Vagina (tissue), 2 donors: ENCODE measurements around the gene NPPA. TPM values are rescaled to one million over a fixed set of nuclear protein-coding genes. Genes with fewer than 3 reads are reported as not detected.

Experiments
- DNase-seq, 2 donors: peaks; one replicate each; pipeline ENCODE4 v3.0.0-alpha.2; 2017; ENCODE audit errors: extremely low spot score in 2 of 2
- H3K27ac ChIP-seq: fragments of 200-600 bp; sonication (generic); one replicate; pipeline ENCODE4 v1.5.1; 2019
- H3K27me3 ChIP-seq: fragments of 200-600 bp; sonication (generic); one replicate; pipeline ENCODE4 v1.5.1; 2019
- H3K36me3 ChIP-seq, 2 donors: fragments of 200-600 bp; sonication (generic); one replicate each; pipeline ENCODE4 v1.5.1; 2017 to 2019
- H3K4me1 ChIP-seq: fragments of 200-600 bp; sonication (generic); one replicate; pipeline ENCODE4 v1.5.1; 2019
- H3K4me3 ChIP-seq, 2 donors: fragments of 200-600 bp; sonication (generic); 1 replicate in 1 of 2; 2 replicates in 1 of 2; pipeline ENCODE4 v1.5.1; 2016 to 2019
- H3K9me3 ChIP-seq: fragments of 200-600 bp; sonication (generic); one replicate; pipeline ENCODE4 v1.5.1; 2019
- CTCF ChIP-seq, 3 experiments: fragments of 450-650 bp in 2 of 3; fragments of 200-600 bp in 1 of 3; sonication (generic) in 1 of 3; IDR thresholded peaks; one replicate each; pipeline ENCODE4 v1.5.1; 2017 to 2019; ENCODE audit warnings: antibody characterized with exemption in 3 of 3, mild to moderate bottlenecking in 2 of 3, moderate library complexity in 2 of 3
- POLR2A ChIP-seq, 2 donors: fragments of 450-650 bp; IDR thresholded peaks; one replicate each; pipeline ENCODE4 v1.6.1; 2017; ENCODE audit warnings: antibody characterized with exemption in 2 of 2, mild to moderate bottlenecking in 2 of 2, moderate library complexity in 2 of 2
- POLR2AphosphoS5 ChIP-seq, 2 donors: sonication (generic); formaldehyde crosslinking; IDR thresholded peaks; one replicate each; pipeline ENCODE4 v1.9.0; 2017; ENCODE audit warnings: antibody characterized with exemption in 2 of 2, mild to moderate bottlenecking in 2 of 2, low read depth in 1 of 2; ENCODE audit not compliant: insufficient read depth in 1 of 2
- intact Hi-C: fragments of 100-400 bp; cut with DNase I; formaldehyde crosslinking; loops from one replicate; pipeline ENCODE4 v1.15.1; 2023
- total RNA-seq: library from RNA; depleted of rRNA; stranded (reverse); fragments of >200 nt; gene quantifications from one replicate; pipeline ENCODE4 v1.2.3, GENCODE V29; 2016

The NPPA gene
- total RNA-seq, 1 donor from 2014 or later = not detected

GRCh38 chr1:11858613-11858967 is 11.0 kb upstream of the NPPA start, which contains the start of gene NPPB:
TSS of gene NPPB (minus strand) at chr1:11858945. CDS start at chr1:11858833, 112 bp downstream.
- DNase-seq = no peak
- intact Hi-C loops = no loop called here
- no peak within 1 kb of the TSS for H3K27ac ChIP-seq
- no peaks in the 10 kb centered on the region for H3K27me3 ChIP-seq
- no peaks in the 10 kb centered on the region for H3K4me1 ChIP-seq
- H3K9me3 ChIP-seq = no peaks in the 10 kb centered on the region
- no peak within 1 kb of the TSS for H3K4me3 ChIP-seq
- H3K36me3 ChIP-seq = no peaks in the 10 kb centered on the region
- TF ChIP-seq POLR2AphosphoS5 (IDR thresholded peaks at IDR 0.05; ENCODE audit: insufficient read depth in 1 of 2, low read depth in 1 of 2) (no peak), POLR2A (IDR thresholded peaks at IDR 0.05) (no peak), CTCF (IDR thresholded peaks at IDR 0.05) (no peak)

DNA sequence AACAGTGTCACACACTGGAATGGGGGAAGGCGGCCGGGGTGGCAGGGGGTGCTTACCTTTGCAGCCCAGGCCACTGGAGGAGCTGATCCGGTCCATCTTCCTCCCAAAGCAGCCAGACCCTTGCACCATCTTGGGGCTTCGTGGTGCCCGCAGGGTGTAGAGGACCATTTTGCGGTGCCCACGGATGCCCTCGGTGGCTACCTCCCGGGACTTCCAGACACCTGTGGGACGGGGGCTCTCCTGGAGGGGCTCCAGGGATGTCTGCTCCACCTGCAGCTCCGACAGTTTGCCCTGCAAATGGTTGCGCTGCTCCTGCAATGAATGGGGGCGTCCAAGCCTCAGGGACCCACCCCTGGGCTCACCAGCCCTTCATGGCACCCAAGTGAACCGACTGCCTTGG is 10.6 kb upstream of the NPPA start:
- H3K27me3 ChIP-seq = no peaks in the 10 kb centered on the region

DNA sequence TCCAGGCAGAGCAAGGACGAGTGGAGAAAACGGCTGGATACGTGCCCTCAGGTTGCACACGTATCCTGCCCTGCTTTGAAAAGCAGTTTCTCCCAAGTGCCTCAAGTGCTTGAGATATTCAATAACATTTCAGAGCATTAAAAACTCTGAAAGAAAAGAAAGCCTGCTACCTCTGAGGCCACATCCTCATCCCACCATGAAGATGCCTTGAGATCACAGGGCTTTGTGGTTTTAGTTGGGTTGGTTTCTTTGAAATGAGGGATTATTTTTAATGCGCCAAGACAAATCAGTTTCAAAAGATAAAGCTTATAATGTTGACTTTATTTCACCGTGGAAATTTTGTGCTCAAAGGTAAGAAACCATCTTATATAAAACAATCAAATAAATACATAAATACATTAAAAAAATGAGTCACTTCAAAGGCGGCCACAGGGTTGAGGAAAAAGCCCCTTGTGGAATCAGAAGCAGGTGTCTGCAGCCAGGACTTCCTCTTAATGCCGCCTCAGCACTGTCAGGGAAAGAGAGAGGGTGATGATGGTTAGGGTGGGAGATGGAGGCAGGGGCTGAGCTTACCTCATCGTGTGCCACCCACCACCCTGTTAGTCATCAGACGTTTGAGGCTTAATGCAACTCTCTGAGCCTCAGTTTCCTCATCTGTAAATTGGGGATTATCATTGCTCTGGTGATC is 9.7 kb upstream of the NPPA start:
- DNase-seq = no peak
- TF ChIP-seq POLR2A (IDR thresholded peaks at IDR 0.05) (no peak), CTCF (IDR thresholded peaks at IDR 0.05) (no peak), POLR2AphosphoS5 (IDR thresholded peaks at IDR 0.05; ENCODE audit: insufficient read depth in 1 of 2, low read depth in 1 of 2) (no peak)
- Histone ChIP-seq H3K27ac (no peak overlapping the region), H3K9me3 (no peaks in the 10 kb centered on the region), H3K4me1 (no peaks in the 10 kb centered on the region), H3K27me3 (no peaks in the 10 kb centered on the region), H3K4me3 (no peak overlapping the region), H3K36me3 (no peaks in the 10 kb centered on the region)
- intact Hi-C loops = no loop called here

More for the DNA sequence above, 10.6 kb upstream of the NPPA start:
- Histone ChIP-seq H3K27ac (no peak overlapping the region), H3K9me3 (no peaks in the 10 kb centered on the region), H3K4me3 (no peak overlapping the region), H3K36me3 (no peaks in the 10 kb centered on the region), H3K4me1 (no peaks in the 10 kb centered on the region)
- DNase-seq = no peak
- TF ChIP-seq POLR2AphosphoS5 (IDR thresholded peaks at IDR 0.05; ENCODE audit: insufficient read depth in 1 of 2, low read depth in 1 of 2) (no peak), POLR2A (IDR thresholded peaks at IDR 0.05) (no peak), CTCF (IDR thresholded peaks at IDR 0.05) (no peak)
- intact Hi-C loops = no loop called here

GRCh38 chr1:11856698-11857097 is 9.1 kb upstream of the NPPA start:
- H3K27me3 ChIP-seq = no peaks in the 10 kb centered on the region
- no peaks in the 10 kb centered on the region for H3K4me1 ChIP-seq
- no peak for TF ChIP-seq CTCF (IDR thresholded peaks at IDR 0.05)
- no peak for TF ChIP-seq POLR2AphosphoS5 (IDR thresholded peaks at IDR 0.05; ENCODE audit: insufficient read depth in 1 of 2, low read depth in 1 of 2)
- TF ChIP-seq POLR2A (IDR thresholded peaks at IDR 0.05) = no peak
- DNase-seq = no peak
- H3K4me3 ChIP-seq = no peak overlapping the region
- intact Hi-C loops = no loop called here
- no peak overlapping the region for H3K27ac ChIP-seq
- no peaks in the 10 kb centered on the region for H3K36me3 ChIP-seq
- H3K9me3 ChIP-seq = no peaks in the 10 kb centered on the region

DNA sequence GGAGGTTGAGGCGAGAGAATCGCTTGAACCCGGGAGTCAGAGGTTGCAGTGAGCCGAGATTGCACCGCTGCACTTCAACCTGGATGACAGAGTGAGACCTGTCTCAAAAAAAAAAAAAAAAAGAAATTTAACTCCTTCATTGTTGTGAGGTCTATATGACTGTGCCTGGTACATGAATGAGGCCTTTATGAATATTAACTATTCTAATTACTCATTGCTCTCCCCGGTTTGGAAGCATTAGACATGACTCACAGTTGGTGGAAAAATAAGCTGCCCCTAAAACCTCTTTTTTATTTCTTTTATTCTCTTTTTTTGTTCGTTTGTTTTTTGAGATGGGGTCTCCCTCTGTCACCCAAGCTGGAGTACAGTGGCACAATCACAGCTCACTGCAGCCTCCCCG is 7.8 kb upstream of the NPPA start:
- no peaks in the 10 kb centered on the region for H3K4me1 ChIP-seq
- H3K36me3 ChIP-seq = no peaks in the 10 kb centered on the region
- no peak for DNase-seq
- no peak overlapping the region for H3K27ac ChIP-seq
- H3K9me3 ChIP-seq = no peaks in the 10 kb centered on the region
- TF ChIP-seq POLR2A (IDR thresholded peaks at IDR 0.05) = no peak
- TF ChIP-seq CTCF (IDR thresholded peaks at IDR 0.05) = no peak
- TF ChIP-seq POLR2AphosphoS5 (IDR thresholded peaks at IDR 0.05; ENCODE audit: insufficient read depth in 1 of 2, low read depth in 1 of 2) = no peak
- intact Hi-C loops = no loop called here
- H3K4me3 ChIP-seq = no peak overlapping the region
- no peaks in the 10 kb centered on the region for H3K27me3 ChIP-seq
